OCI-LY3 (cell line): ENCODE measurements around the gene SLC2A8.

ENCODE experiments used
- H2AFZ ChIP-seq: fragments of 200-600, 300-600 bp; shearing (Covaris generic); 2 replicates; pipeline ENCODE4 v1.6.0; 2014; ENCODE audit warnings: antibody characterized with exemption, low read depth, low read length
- H3K27ac ChIP-seq: fragments of 200-600, 300-600 bp; sonication (generic); 2 replicates; pipeline ENCODE4 v1.5.1; 2014; ENCODE audit warnings: mild to moderate bottlenecking, low read length, moderate library complexity, mixed read lengths
- H3K27me3 ChIP-seq: fragments of 200-600, 300-600 bp; sonication (generic); 2 replicates; pipeline ENCODE4 v1.6.1; 2014; ENCODE audit warnings: low read depth, low read length, mixed read lengths
- H3K36me3 ChIP-seq: fragments of 200-600, 300-600 bp; sonication (generic); replicated peaks from 2 replicates; pipeline ENCODE3; 2014; ENCODE audit warnings: low read depth, low read length, mixed read lengths
- H3K4me1 ChIP-seq: fragments of 300-600, 200-600 bp; sonication (generic); 2 replicates; pipeline ENCODE4 v1.6.1; 2014; ENCODE audit warnings: low read length, mixed read lengths
- H3K4me2 ChIP-seq: fragments of 200-600, 300-600 bp; sonication (generic); 2 replicates; pipeline ENCODE4 v1.6.1; 2014; ENCODE audit warnings: low read length, mixed read lengths
- H3K4me3 ChIP-seq: fragments of 300-600, 200-600 bp; sonication (generic); 2 replicates; pipeline ENCODE4 v1.5.1; 2014; ENCODE audit warnings: antibody characterized with exemption, mild to moderate bottlenecking, low read length, moderate library complexity
- H3K79me2 ChIP-seq: fragments of 300-600, 200-600 bp; shearing (Covaris generic); 2 replicates; pipeline ENCODE4 v1.6.1; 2014; ENCODE audit warnings: mild to moderate bottlenecking, low read length, mixed read lengths
- H3K9ac ChIP-seq: fragments of 300-600, 200-600 bp; shearing (Covaris generic); 2 replicates; pipeline ENCODE4 v1.6.0; 2014; ENCODE audit warnings: mild to moderate bottlenecking, low read length, moderate library complexity
- H3K9me3 ChIP-seq: fragments of 200-600, 300-600 bp; shearing (Covaris generic); 2 replicates; pipeline ENCODE4 v1.6.1; 2014; ENCODE audit warnings: low read length, mixed read lengths; ENCODE audit not compliant: insufficient read depth
- H4K20me1 ChIP-seq: fragments of 200-600, 300-600 bp; sonication (generic); 2 replicates; pipeline ENCODE4 v1.6.1; 2016; ENCODE audit warnings: low read length, mixed read lengths; ENCODE audit not compliant: insufficient read depth
- EZH2phosphoT487 ChIP-seq: fragments of 200-600 bp; shearing (Covaris generic); IDR thresholded peaks from 2 replicates; pipeline ENCODE4 v1.6.1; 2018; ENCODE audit warnings: antibody characterized with exemption, mixed run types, low read depth
- TF ChIP-seq, protein P1 (sequence below): fragments of 200-600, 300-600 bp; sonication (generic); IDR thresholded peaks from 2 replicates; pipeline ENCODE4 v1.5.1; 2014; ENCODE audit warnings: antibody characterized with exemption, low read length, low read depth

The SLC2A8 gene

DNA sequence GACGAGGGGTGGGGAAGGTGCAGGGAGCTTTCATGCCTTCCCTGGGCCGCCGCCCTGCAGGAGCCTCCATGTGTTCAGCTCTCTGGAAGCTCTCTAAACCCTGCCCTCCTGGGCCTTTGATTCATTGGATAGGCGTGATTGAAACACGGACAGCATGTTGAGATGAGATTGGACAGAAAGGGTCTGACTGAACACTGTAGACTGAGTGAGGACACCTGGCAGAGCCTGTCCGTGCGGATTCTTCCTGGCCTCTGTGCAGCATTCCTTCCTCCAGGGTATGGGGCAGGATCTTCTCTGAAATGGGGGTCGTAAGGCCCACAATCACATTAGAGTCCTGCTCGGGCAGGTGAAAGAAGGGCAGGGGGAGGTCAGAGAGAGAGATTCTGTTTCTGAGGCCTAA lies 41.4 kb downstream of the SLC2A8 start:
- Histone ChIP-seq H3K36me3 (peaks cover 55% of the 10 kb centered on the region), H3K79me2 (no peaks in the 10 kb centered on the region), H4K20me1 (no peaks in the 10 kb centered on the region), H3K4me1 (no peaks in the 10 kb centered on the region), H3K4me2 (no peak overlapping the region), H3K27ac (no peak overlapping the region), H3K27me3 (no peaks in the 10 kb centered on the region), H2AFZ (no peak overlapping the region), H3K9ac (no peak overlapping the region), H3K4me3 (no peak overlapping the region), H3K9me3 (no peaks in the 10 kb centered on the region)
- TF ChIP-seq, protein P1, sequence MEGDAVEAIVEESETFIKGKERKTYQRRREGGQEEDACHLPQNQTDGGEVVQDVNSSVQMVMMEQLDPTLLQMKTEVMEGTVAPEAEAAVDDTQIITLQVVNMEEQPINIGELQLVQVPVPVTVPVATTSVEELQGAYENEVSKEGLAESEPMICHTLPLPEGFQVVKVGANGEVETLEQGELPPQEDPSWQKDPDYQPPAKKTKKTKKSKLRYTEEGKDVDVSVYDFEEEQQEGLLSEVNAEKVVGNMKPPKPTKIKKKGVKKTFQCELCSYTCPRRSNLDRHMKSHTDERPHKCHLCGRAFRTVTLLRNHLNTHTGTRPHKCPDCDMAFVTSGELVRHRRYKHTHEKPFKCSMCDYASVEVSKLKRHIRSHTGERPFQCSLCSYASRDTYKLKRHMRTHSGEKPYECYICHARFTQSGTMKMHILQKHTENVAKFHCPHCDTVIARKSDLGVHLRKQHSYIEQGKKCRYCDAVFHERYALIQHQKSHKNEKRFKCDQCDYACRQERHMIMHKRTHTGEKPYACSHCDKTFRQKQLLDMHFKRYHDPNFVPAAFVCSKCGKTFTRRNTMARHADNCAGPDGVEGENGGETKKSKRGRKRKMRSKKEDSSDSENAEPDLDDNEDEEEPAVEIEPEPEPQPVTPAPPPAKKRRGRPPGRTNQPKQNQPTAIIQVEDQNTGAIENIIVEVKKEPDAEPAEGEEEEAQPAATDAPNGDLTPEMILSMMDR: no peak
- TF ChIP-seq EZH2phosphoT487: no peak

DNA sequence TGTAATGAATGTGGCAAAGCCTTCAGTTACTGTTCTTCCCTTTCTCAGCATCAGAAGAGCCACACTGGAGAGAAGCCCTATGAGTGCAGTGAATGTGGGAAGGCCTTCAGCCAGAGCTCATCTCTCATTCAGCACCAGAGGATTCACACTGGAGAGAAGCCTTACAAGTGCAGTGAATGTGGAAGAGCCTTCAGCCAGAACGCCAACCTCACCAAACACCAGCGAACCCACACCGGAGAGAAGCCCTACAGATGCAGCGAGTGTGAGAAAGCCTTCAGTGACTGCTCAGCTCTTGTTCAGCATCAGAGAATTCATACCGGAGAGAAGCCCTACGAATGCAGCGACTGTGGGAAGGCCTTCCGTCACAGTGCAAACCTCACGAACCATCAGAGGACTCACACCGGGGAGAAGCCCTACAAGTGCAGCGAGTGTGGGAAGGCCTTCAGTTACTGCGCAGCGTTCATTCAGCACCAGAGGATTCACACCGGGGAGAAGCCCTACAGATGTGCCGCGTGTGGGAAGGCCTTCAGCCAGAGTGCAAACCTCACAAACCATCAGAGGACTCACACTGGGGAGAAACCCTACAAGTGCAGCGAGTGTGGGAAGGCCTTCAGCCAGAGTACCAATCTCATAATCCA lies 47.4 kb downstream of the SLC2A8 start:
- Histone ChIP-seq H2AFZ (no peak overlapping the region), H3K4me3 (no peak overlapping the region), H3K36me3 (peaks cover 67% of the 10 kb centered on the region), H3K4me1 (peaks cover 5% of the 10 kb centered on the region), H4K20me1 (peaks cover 34% of the 10 kb centered on the region), H3K27me3 (no peaks in the 10 kb centered on the region), H3K27ac (no peak overlapping the region), H3K4me2 (no peak overlapping the region), H3K9ac (no peak overlapping the region), H3K79me2 (peaks cover 18% of the 10 kb centered on the region), H3K9me3 (no peaks in the 10 kb centered on the region)
- no peak for TF ChIP-seq EZH2phosphoT487
- TF ChIP-seq, protein P1: no peak

DNA sequence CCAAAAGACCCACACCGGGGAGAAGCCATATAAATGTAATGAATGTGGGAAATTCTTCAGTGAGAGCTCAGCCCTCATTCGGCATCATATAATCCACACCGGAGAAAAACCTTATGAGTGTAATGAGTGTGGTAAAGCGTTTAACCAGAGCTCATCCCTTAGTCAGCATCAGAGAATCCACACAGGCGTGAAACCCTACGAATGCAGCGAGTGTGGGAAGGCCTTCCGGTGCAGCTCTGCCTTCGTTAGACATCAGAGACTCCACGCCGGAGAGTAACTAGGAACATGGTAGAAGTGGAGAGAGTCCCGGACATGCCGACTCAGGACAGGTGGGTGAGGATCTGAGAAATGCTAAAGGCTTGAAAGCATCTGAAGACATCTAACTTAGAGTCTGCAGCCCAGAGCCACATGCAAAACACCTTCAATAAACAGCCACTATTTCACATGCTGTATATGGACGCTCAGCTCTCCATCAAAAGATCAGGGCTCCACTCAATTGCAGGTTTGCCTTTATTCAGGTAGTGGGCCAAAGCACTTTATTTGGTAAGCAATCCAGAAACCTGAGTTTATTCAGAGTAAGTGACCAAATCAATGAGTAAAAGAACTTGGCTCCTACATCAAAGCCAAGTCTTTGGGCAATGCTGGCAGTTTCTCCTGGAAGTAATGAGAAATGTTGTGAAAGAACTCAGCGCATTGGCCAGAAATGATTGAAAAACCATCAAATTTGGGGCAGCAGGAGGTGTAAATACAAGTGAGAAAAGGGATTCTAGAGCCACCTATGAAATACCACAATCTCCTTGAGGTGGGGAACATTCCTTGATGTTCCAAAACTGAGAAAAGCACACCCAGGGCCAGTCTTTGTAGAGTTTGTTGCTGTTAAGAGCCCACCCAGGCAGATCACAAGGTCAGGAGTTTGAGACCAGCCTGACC lies 48.2 kb downstream of the SLC2A8 start:
- H4K20me1 ChIP-seq: peaks cover 42% of the 10 kb centered on the region
- H3K4me2 ChIP-seq: no peak overlapping the region
- no peaks in the 10 kb centered on the region for H3K27me3 ChIP-seq
- H2AFZ ChIP-seq: no peak overlapping the region
- no peak overlapping the region for H3K4me3 ChIP-seq
- no peak overlapping the region for H3K9ac ChIP-seq
- no peak for TF ChIP-seq EZH2phosphoT487
- TF ChIP-seq, protein P1: no peak
- no peak overlapping the region for H3K27ac ChIP-seq
- H3K36me3 ChIP-seq: peaks cover 70% of the 10 kb centered on the region
- peaks cover 26% of the 10 kb centered on the region for H3K79me2 ChIP-seq
- peaks cover 12% of the 10 kb centered on the region for H3K4me1 ChIP-seq
- no peaks in the 10 kb centered on the region for H3K9me3 ChIP-seq
